ENCODE measurements around the gene SSTR3. TPM values are rescaled to one million over a fixed set of nuclear protein-coding genes. Genes with fewer than 3 reads are reported as not detected.

Gene SSTR3
- total RNA-seq, 4 donors from 2014 or later, result not detected

- Histone ChIP-seq H3K4me3 (no peak overlapping the region), H3K9me3 (no peaks in the 10 kb centered on the region), H3K4me1 (no peaks in the 10 kb centered on the region), H3K27me3 (peaks cover 0 to 69% (median 6%) of the 10 kb centered on the region in 4 donors), H3K36me3 (no peaks in the 10 kb centered on the region), H3K27ac (replicated peaks in 1 of 4) (no peak overlapping the region)
- TF ChIP-seq POLR2AphosphoS5 (IDR thresholded peaks at IDR 0.05), result no peak
- TF ChIP-seq EP300 (IDR thresholded peaks at IDR 0.05), result no peak
- TF ChIP-seq, protein P1, sequence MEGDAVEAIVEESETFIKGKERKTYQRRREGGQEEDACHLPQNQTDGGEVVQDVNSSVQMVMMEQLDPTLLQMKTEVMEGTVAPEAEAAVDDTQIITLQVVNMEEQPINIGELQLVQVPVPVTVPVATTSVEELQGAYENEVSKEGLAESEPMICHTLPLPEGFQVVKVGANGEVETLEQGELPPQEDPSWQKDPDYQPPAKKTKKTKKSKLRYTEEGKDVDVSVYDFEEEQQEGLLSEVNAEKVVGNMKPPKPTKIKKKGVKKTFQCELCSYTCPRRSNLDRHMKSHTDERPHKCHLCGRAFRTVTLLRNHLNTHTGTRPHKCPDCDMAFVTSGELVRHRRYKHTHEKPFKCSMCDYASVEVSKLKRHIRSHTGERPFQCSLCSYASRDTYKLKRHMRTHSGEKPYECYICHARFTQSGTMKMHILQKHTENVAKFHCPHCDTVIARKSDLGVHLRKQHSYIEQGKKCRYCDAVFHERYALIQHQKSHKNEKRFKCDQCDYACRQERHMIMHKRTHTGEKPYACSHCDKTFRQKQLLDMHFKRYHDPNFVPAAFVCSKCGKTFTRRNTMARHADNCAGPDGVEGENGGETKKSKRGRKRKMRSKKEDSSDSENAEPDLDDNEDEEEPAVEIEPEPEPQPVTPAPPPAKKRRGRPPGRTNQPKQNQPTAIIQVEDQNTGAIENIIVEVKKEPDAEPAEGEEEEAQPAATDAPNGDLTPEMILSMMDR (IDR thresholded peaks at IDR 0.05), result no peak
- no peak for TF ChIP-seq POLR2A (IDR thresholded peaks at IDR 0.05; ENCODE audit: low read depth)
- DNase-seq (ENCODE audit: extremely low spot score), result no peak
- WGBS, result 73% methylated on average over 6 of the region's 6 CpGs
- intact Hi-C loops (cut with DNase I), result no loop called here
Measured at GRCh38 chr22:37245740-37246139, 33.5 kb upstream of the SSTR3 start.

GRCh38 chr22:37244922-37245722, 32.8 kb upstream of the SSTR3 start:
- Histone ChIP-seq H3K36me3 (no peaks in the 10 kb centered on the region), H3K4me1 (no peaks in the 10 kb centered on the region), H3K4me3 (no peak overlapping the region), H3K27ac (replicated peaks in 1 of 4) (no peak overlapping the region), H3K27me3 (peaks cover 0 to 69% (median 8%) of the 10 kb centered on the region in 4 donors), H3K9me3 (no peaks in the 10 kb centered on the region)
- no peak for DNase-seq (ENCODE audit: extremely low spot score)
- intact Hi-C loops (cut with DNase I), result no loop called here
- 66% methylated on average over 20 of the region's 22 CpGs for WGBS
- no peak for TF ChIP-seq EP300 (IDR thresholded peaks at IDR 0.05)
- TF ChIP-seq, protein P1 (IDR thresholded peaks at IDR 0.05), result no peak
- no peak for TF ChIP-seq POLR2A (IDR thresholded peaks at IDR 0.05; ENCODE audit: low read depth)
- TF ChIP-seq POLR2AphosphoS5 (IDR thresholded peaks at IDR 0.05), result no peak

GRCh38 chr22:37244114-37244921, 32.0 kb upstream of the SSTR3 start, which contains the start of gene RAC2:
Gene RAC2, minus strand, starts transcription at chr22:37244269. Its CDS starts 121 bp downstream, at chr22:37244148.
- peaks cover 0 to 69% (median 8%) of the 10 kb centered on the region in 4 donors for H3K27me3 ChIP-seq
- H3K4me1 ChIP-seq, result no peaks in the 10 kb centered on the region
- H3K27ac ChIP-seq (replicated peaks in 1 of 4), result peak within 1 kb of the TSS in 2 of 4 donors; percentile 31 to 50
- intact Hi-C loops (cut with DNase I), result no loop called here
- H3K36me3 ChIP-seq, result no peaks in the 10 kb centered on the region
- WGBS, result 23% methylated on average over 18 of the region's 23 CpGs
- DNase-seq (ENCODE audit: extremely low spot score), result no peak
- TF ChIP-seq EP300 (IDR thresholded peaks at IDR 0.05) (no peak), POLR2A (IDR thresholded peaks at IDR 0.05; ENCODE audit: low read depth) (no peak), POLR2AphosphoS5 (IDR thresholded peaks at IDR 0.05) (no peak)
- peak within 1 kb of the TSS; percentile 31 to 52 (median 39) for H3K4me3 ChIP-seq
- no peaks in the 10 kb centered on the region for H3K9me3 ChIP-seq

GRCh38 chr22:37243402-37244113, 31.3 kb upstream of the SSTR3 start:
- Histone ChIP-seq H3K9me3 (no peaks in the 10 kb centered on the region), H3K4me3 (peak overlapping the region; percentile 31 to 52 (median 39)), H3K4me1 (no peaks in the 10 kb centered on the region), H3K27ac (replicated peaks in 1 of 4) (peak overlapping the region in 2 of 4 donors; percentile 31 to 50), H3K36me3 (no peaks in the 10 kb centered on the region), H3K27me3 (peaks cover 0 to 71% (median 8%) of the 10 kb centered on the region in 4 donors)
- no peak for DNase-seq (ENCODE audit: extremely low spot score)
- intact Hi-C loops (cut with DNase I), result no loop called here
- 56% methylated on average over 10 of the region's 12 CpGs for WGBS
- no peak for TF ChIP-seq EP300 (IDR thresholded peaks at IDR 0.05)
- TF ChIP-seq POLR2A (IDR thresholded peaks at IDR 0.05; ENCODE audit: low read depth), result no peak
- TF ChIP-seq, protein P1 (IDR thresholded peaks at IDR 0.05), result no peak
- no peak for TF ChIP-seq POLR2AphosphoS5 (IDR thresholded peaks at IDR 0.05)
